GM18508 (cell line): ENCODE measurements around the gene IDI2.
"Not testable (repeated sequence)": the region's sequence is repeated elsewhere in the genome, so short reads cannot be mapped to it uniquely, and the experiment has no call there.

Source experiments
- ATAC-seq: cut with Tn5 transposase; IDR thresholded peaks from one replicate; pipeline ENCODE4 v1.9.1; 2021; ENCODE audit warnings: moderate number of reproducible peaks; ENCODE audit not compliant: insufficient read depth, unreplicated experiment

IDI2 gene

DNA sequence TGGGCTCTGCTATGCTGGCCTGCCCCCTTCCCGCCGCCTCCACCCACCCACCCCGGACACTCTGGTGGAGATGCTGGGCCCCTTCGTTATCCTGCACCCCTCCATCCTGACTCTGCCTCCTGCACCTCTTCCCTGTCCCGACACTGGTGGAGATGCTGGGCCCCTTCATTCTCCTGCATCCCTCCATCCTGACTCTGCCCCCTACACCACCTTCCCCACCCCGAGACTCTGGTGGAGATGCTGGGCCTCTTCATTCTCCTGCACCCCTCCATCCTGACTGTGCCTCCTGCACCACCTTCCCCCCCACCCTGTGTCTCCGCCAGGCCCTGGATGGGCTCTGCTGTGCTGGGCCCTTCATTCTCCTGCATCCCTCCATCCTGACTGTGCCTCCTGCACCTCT lies 15.0 kb downstream of the IDI2 start:
- ATAC-seq = no peak

DNA sequence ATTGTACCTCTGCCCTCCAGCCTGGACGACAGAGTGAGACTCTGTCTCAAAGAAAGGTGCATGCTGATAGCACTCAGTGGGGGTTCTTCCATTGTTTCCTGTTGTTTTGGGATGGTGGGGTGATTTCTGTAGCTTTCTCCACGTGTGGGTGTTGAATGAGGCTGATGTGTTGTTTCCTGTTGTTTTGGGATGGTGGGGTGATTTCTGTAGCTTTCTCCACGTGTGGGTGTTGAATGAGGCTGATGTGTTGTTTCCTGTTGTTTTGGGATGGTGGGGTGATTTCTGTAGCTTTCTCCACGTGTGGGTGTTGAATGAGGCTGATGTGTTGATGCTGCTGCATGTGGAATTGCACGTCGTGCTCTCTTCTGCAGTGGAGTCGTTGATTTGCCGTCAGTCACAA lies 15.7 kb downstream of the IDI2 start:
- not testable (repeated sequence) for ATAC-seq

DNA sequence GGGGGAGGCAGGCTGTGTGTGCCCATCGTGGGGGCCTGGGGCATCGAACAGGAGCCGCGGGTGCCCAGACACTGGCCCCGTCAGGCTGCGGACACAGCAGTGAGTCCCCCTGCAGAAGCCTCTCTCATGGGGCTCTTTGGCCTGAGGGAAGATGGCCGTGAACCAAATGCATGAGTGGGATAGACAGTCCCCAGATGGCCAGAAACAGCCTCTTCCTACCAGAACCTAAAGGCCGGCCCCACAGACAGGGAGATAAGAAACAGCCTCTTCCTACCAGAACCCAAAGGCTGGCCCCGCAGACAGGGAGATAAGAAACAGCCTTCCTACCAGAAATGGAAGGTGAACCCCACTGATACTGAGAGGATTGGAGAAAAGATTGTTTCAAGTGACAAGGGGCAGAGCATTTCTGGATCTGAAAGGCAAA lies 16.6 kb downstream of the IDI2 start:
- no peak for ATAC-seq

DNA sequence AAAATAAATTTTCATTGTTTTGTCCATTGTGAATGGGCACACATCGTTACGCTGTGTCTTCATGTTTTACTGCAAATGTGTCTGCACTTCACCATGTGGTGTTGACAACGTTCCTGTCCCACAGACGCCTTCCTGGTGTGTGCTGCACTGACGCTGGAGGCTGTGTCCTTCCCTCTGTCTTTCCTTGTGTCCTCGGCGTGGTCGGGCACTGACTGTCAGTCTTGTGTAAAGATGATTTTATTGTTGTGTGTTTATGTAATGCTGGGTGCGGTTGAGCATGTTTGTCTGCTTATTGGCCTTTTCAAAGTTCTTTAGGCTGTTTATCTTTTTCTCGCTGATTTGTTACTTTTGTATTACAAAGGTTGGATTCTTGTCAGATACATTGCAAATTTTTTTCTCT lies 18.1 kb downstream of the IDI2 start:
- ATAC-seq = no peak

DNA sequence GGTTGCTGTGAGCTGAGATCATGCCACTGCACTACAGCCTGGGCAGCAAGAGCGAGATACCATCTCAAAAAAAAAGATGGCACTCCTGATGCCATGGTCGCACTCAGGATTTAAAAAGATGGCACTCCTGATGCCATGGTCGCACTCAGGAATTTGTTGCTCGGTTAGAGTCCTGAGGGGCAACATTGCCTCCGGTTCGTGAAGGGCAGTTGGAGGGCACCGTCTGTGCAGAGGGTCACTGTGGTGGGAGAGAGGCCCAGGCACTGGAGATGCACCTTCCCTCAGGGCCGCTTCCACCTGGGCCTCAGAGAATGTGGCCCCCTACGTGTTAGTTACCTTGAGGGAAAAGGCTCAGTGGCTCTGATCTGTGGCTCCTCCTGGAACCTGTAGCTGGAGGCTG lies 19.1 kb downstream of the IDI2 start:
- no peak for ATAC-seq

DNA sequence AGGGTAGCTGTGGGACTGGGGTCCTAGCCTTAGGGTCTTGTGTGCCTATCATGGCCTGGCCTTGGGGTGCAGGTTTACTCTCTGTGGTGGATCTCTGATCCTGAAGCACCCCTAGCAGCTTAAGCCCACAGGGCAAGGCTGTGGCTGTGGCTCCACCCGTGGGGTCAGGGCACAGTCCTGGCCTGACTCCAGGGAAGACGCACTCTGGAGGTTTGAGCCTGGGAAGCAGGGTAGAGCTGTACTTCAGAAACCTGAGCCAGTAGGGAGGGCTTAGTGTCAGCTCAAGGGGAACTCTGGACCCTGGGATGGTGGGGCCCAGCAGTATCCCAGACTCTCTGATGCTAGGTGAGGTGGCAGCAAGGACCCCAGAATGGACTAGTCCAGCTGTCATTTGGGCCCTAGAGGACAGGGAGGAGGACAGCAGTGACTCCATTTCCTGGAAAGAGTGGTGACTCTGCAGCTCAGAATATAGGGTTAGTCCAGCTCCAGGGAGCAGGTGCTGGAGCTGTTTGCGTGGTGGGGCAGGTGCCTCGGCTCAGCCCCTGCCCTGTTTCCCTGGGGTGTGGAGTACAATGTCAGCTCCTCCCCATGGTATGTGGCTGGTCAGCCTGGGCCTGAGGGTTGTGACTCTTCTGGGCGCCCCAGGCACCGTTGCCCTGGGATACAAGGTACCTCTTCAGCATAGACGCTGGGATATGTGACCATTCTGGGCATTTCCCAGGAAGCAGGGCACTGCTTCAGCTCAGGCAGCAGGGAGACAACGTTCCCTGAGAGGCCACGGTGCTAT lies 21.6 kb downstream of the IDI2 start:
- ATAC-seq = no peak

DNA sequence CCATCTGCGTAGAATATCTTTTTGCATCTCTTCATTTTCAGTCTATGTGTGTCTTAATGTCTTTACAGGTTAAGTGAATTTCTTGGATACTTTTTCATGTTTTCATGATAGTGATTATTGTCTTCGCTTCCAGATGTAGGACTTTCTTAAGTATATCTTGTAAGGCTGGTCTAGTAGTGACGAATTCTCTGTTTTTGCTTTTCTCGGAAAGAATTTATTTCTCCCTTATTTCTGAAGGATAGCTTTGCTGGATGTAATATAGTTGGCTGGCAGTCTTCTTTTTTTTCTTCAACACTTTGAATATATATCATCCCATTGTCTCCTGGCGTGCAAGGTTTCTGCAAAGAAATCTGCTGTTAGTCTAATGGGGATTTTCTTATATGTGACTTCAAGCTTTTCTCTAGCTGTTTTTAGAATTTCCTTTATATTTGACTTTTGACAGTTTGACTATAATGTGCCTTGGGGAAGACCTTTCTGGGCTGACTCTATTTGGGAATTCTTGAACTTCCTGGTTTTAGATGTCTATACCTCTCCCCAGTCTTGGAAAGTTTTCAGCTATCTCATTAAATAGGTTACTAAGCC lies 23.1 kb downstream of the IDI2 start:
- no peak for ATAC-seq

DNA sequence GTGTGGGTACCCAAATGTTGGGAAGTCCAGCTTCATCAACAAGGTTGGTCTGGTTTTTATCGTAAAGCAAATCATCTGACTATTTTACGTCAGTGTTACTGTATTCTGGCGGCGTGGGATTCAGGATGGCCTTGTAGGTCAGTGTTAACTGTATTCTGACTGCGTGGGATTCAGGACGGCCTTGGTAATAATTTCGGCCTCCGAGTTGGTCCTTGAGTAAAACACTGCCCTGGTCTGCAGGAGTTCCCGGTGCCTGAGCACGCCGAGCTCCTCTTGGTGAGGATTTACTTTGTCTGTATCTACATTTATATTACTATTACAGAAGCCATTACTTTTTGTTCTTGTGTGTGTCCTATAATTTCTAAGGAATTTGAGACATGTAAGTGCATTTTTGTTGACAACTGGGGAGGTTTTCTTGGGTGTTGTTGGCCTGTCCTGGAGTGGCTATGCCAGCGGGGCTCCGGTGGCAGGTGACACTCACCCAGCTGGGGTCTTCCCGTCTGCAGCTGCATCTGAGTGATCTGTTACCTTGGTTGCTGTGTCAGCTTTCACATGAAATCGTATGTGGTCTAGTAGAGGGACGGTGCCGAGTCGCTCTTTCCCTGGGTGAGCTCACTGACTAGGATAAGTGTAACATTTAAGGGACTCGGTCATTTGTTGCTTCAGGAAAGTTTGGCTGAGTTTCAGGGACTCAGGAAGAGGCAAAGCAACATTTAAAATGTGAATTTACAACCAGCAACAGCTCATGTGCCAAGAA lies 28.2 kb downstream of the IDI2 start:
- no peak for ATAC-seq

DNA sequence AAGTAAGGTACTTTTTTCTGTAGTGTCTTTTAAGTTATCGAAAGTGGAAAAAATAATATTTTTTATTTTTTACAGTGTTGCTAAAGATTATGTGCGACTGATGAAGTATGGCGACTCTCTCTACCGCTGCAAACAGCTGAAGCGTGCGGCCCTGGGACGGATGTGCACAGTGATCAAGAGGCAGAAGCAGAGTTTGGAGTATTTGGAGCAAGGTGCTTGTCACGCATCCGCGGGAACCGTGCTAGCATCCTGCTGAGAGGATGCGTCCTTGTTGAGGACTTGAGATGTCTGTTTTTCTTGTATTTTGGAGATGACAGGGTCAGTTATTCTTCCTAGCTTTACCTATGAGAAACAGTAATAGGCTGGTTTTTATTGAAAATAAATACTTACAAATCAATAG lies 29.6 kb downstream of the IDI2 start:
- no peak for ATAC-seq

DNA sequence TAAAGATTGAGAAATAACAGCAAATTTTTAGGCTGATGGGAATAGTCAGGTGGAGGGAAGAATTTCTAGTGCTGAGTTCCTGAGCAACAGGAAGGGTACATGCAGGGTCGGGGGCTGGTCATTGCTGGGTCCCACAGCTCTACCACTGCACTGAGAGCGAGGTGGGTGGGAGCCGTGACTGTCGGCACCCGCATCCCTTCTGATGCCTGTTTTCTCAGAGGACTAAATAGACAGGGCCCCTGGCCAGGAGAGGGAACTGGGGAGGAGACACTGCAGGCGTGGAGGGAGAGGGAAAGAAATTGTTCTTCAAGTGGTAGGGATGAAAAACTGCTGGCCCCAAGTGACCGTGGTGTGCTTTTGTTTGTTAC lies 30.1 kb downstream of the IDI2 start:
- ATAC-seq = no peak

DNA sequence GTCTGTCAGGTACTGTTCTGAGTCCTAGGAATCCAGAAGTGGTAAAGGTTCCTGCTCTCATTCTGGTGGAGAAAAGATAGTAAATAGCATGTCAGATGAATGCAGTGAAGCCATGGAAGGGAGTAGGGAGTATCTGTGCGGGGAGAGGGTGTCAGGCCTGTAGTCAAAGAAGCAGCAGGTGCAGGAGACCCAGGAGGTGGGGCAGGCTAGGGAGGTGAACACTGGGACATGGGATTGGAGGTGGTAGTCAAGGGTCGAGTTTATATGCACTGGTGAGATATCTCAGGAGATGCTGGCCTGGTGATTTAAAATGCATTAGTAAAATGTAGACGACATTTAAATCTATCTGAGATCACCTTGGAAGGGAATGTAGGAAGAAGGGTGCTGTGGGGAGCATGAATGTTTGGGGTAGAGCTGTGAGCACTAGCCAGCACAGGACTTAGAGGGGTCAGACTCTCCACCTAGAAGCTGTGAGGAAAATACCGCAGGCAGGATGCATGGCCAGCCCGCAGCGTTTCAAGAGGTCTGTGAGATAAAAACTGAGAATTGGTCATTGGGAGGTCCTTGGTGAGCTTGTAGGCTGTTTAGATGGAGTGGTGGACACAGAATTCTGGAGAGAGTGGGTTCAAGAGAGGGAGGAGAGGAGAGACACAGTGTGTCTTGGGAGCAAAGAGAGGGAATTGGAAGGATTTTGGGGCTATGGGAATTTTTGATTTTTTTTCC lies 30.7 kb downstream of the IDI2 start:
- no peak for ATAC-seq

DNA sequence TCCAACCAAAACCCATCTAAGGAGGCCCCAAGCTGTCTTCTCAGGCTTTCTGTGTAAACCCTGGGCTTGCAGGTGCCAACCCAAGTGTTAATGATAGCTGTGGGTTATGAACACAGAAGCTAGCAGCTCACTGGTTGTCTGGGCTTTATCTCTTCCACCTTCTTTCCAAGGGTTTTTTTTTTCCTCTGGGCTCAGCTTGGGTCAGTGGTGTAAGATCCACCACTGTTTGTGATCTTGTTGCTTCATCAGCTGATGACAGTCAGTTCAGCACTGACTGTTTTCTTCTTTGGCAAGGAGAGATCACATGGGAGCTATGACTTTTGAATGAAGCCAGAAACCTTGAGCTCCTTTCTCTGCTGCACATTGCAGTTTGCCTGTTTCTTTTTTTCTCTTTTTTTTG lies 32.8 kb downstream of the IDI2 start:
- no peak for ATAC-seq

DNA sequence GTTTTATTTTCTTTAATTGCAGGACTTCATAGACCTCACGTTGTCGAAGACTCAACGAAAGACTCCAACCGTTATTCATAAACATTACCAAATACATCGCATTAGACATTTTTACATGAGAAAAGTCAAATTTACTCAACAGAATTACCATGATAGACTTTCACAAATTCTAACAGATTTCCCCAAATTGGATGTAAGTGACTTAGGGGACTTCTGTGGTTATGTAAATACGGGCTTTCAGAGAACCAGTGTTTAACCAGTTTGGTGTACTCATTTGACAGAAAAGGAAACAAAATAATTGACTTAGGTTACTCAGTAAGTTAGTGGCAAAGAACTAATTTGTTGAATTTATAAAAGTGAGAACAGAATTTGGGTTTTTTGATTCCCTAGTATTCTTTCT lies 33.2 kb downstream of the IDI2 start:
- peak; percentile 33 for ATAC-seq

DNA sequence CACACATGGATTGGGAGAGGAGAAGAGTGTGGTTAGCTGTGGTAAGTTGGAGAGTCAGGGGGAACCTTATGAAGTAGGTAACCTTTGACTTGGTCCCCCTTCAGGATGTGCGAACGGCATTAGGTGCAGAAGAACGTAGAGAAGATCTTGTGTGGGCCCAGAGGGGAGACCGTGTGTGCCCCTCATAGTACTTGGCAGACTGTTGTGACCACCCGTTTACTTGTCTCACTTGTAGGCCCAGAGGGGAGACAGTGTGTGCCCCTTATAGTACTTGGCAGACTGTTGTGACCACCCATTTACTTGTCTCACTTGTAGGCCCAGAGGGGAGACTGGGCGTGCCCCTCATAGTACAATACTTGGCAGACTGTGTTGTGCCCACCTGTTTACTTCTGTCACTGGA lies 34.9 kb downstream of the IDI2 start:
- ATAC-seq = no peak

DNA sequence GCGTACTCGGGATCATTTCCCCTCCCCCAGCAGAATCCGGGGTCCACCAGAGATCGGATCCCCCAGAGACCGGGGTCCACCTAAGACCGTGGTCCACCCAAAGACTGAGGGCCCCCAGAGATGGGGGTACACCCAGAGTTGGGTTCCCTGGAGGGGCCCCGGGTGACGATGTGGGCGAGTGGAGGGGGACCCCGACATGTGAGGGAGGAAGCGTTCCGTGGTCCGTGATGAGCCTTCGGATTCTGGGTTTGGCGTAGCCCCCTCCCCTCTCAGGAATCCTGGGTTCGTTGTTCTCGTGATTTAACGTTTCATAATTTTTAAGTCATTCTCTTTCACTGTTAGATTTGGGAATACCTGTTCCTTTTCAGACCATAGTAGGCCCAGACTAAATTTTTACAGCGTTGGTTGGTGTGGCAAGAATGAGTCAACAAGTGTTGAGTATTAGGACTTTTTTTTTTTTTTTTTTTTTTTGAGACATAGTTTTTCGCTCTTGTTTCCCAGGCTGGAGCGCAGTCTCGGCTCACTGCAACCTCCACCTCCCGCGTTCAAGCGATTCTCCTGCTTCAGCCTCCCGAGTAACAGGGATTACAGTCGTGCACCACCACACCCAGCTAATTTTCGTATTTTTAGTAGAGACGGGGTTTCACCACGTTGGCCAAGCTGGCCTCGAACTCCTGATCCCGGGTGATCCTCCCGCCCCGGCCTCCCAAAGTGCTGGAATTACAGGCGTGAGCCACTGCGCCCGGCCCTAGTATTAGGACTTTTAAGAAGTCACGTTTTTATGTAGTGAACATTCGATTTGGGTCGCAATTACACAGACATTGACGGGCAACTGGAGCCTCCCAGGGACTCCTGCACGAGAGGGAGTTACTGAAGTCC lies 36.8 kb downstream of the IDI2 start:
- ATAC-seq = no peak

DNA sequence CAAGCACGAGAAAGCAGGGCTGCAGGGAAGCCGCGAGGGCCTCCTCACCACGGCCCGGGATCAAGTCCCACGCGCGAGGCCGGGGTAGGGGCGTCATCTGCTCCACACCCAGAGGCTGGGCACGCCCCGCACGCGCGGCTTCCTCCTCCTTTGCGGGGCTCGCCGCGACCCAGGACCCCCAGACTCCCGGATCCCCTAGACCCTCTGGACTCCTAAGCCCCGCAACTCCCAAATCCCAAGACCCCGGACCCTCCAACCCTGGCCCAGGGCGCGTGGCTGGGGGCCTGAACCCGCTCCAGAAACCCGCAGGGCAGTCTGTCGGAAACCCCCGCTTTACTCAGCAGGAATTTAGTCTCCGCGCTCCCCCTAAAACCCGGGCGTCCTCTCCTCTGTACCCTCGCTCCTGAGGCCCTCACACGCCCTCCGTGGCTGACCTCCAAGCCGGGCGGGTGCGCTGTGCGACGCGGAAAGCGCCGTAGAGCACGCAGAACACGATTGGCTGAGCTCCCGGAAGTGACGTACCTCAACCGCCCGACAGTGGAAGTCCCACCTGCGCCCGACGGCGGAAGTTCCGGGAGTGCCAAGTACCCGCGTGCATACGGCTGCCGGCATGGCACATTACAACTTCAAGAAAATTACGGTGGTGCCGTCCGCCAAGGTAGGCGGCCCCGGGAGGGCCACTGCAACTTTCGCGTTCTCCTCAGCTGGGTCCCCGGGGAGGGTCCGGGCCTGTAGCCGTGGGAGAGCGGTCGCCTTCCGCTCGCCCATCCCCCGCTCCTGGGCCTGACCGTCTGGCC lies 37.6 kb downstream of the IDI2 start, which contains the start of gene GTPBP4:
GTPBP4 (plus strand) TSS at position 565 of the 797 bp plus-strand sequence; CDS start at position 611, 46 bp downstream.
- ATAC-seq = peak; percentile 79

DNA sequence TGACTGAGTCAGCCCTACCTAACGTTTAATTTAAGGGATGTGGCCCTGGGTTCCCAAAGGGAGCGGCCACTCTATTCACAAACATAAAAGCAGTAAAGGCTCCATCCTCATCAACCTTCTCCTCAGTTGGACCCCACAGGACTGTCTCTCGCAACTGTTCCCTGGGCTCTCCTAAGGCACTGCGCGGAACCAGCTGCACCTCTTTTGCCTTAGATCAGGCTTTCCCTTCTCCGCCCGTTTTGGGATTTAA lies 38.1 kb downstream of the IDI2 start:
- ATAC-seq = no peak

DNA sequence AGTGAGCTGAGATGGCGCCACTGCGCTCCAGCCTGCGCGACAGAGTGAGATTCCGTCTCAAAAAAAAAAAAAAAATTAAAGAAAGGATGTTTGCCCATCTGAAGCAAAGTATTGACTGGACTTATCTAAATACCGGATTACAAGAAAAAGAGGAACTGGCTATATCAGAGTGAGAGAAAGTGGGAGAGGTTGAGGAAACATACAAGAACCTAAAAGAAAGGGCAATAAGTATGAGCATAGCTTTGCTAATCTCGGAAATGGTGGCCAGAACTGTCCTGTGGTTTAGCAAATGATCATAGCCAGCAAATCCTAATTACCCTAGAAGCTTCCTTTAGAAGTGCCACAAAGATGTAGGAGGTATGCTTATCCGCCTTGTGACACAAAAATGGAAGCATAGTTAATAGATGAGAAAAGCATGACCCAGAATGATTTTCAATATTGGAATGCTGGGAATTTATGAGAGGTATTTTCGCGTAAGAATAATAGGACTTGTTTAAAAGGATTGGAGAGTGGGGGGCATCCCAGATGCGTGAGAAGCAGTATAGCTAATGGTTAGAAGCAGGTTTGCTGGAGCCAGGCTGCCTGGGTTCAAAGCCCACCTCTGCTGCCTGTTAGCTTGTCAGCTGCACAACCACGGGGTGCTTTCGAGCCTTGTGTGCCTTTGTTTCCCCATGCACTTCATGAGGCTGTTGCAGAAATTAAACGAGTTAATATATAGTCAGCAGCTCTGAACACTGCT lies 38.6 kb downstream of the IDI2 start:
- no peak for ATAC-seq
